Measurements from ENCODE around the gene PDIA2.

Gene PDIA2

DNA sequence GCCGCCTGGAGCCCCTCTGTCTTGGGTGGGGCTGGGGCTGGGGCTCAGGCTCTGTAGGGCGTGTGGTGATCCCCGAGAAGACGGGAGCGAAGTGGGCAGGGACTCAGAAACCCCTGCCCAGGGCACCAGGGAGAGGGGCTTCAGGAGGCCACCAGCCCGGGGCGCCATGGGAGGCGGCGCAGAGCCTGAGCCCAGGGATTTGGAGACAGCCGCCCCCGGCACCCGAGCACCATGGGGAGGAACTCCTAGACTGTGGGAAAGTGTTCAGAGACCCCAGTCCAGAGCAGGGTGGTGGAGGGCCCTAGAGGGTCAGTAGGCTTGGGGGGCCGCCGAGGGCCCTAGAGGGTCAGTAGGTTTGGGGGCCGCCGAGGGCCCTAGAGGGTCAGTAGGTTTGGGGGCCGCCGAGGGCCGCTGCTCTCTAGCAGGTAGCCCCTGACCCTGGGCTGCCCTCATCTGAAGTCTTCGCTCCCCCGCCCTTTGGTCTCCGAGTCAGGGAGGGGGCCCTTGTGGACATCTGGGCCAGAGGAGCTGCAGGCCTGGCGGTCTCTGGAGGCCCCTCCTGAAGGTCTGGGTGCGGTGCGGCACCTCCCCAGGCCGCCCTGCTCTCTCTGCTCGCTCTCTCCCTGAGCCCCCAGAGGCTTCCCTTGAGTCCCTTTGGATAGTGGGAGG lies 1.8 kb upstream of the PDIA2 start:
- no peak for DNase-seq

- DNase-seq, result no peak
These were observed 1.2 kb upstream of the PDIA2 start for GRCh38 chr16:281660-282255.

GRCh38 chr16:282491-282890 lies 473 bp upstream of the PDIA2 start:
- no peak for DNase-seq

GRCh38 chr16:284204-285120 lies 1.5 kb downstream of the PDIA2 start:
- DNase-seq, result no peak

GRCh38 chr16:285146-286055 lies 2.4 kb downstream of the PDIA2 start:
- no peak for DNase-seq

DNA sequence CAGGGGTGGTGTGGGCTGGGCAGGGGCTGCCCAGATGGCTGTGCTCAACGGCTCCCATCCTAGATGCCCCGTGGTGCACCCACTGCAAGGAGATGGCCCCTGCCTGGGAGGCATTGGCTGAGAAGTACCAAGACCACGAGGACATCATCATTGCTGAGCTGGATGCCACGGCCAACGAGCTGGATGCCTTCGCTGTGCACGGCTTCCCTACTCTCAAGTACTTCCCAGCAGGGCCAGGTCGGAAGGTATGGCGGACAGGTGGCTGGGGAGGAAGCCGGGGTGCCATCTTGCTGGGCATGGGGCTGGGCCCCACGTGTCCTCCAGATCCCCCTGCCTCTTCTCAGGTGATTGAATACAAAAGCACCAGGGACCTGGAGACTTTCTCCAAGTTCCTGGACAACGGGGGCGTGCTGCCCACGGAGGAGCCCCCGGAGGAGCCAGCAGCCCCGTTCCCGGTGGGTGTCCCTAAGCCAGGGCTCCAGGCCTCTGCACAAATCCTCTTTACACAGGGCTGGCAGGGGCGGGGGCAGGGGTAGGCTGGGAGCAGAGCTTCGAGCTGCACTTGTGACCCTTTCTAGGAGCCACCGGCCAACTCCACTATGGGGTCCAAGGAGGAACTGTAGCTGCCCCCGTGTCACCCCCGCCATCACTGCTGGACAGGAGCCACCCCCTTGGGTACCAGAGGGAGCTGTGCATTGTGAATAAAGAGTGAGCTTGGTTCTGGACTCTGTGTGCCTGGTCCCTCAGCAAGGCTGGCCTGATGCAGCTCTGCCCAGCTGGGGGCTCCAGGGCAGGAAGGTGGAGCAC lies 3.7 kb downstream of the PDIA2 start:
- DNase-seq, result no peak

DNA sequence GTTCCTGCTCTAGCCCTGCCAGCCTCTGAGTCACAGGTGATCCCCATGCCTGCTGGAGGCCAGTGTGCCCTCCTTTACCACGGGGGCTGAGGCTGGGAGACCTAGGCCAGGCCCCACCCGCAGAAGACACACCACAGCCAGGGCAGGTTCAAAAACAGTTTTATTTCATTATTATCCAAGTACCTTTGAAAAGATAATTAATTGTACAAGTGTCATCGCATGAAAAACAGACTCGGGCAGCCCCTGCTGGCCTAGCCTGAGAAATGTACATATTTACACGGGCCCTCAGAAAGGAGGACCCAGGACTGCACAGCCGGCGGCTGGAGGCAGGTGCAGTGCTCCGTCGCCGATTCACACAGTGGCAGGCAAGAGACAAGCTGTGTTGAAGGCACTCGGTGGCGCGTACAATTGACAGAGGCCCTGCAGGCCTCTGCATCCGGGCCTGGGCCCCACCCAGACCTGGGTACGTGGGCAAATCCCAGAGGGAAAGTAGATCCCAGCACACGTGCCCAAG lies 4.4 kb downstream of the PDIA2 start:
- DNase-seq, result no peak

- DNase-seq, result no peak
These were observed 5.3 kb downstream of the PDIA2 start for GRCh38 chr16:287981-288920.

DNA sequence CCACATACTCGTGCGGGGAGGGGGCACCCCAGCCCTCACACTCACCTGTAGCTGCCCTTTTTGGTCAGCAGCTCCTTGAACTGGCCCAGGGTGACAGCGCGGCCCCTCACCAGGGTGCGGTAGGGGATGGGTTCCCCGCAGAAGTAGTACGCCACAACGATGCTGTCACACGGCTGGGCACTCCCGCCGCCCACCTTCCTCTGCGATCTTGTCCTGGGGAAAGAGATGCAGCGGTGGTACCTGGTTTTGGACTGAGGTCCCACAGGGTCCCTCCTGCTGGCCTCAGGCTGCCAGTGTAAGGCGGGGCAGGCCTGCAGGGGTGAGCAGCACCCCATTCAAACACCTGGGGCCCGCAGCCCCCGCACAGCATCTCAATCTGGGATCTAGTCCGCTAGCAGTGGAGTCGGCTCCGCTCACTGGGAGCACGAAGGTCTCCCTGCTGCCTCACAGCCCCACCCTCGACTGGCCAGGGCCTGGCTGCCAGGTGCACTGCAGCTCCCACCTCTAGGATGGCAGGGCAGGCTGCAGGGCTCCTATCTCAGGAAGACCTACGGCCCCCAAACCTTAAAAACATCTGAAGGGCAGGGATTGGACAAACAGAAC lies 6.5 kb downstream of the PDIA2 start:
- DNase-seq, result no peak

- DNase-seq, result no peak
These were observed 7.2 kb downstream of the PDIA2 start for GRCh38 chr16:290015-290680.

DNA sequence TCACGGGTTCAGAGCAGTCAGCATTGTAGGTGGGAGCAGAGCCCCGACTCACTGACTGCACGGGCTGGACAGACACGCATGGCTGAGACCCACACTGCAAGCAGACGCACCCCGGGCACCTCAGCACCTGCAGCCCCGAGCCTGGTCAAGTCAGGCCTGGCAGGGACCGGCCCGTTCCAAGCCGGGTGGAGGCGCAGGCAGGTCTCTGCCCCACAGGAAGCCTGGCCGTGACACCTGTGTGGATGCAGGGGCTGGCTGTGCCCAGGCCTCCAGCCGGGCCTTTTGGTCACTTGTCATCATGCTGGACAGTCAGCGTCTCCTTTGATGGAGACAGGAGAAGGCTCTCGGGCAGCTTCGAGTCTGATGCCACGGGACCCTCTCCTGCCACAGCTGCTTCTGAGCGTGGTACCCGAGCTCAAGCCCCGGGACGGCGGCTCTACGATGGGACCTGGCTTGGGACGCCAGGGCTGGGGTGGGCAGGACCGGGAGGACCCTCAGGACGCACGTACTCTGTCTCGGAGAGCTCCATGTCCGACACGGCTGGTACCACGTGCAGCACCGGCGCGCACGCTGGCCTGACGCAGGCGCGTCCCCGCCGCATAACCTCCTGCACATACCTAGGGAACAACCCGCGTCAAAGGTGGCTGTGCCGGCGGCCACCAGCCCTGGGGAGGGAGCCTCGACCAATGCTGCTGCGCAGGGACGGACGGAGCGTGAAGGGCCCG lies 7.9 kb downstream of the PDIA2 start:
- DNase-seq, result no peak

DNA sequence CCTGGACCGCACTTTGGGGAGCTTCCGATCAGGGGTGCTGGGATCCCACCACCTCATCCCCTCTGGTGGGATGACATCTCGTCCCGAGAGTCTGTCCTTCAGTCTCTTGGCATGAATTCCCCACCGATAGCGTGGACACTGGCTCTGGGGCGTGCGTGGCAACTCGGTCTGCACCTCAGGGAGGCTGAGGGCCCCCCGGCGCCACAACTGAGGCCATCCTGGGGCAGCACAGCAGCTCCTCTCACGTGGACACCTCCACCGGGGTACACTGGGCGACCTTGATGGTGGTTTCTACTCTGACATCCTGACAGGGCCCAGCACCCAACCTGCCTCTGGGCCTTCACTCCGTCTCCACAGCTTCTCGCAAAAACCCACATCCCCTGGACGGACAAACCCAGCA lies 8.6 kb downstream of the PDIA2 start:
- DNase-seq, result no peak

DNA sequence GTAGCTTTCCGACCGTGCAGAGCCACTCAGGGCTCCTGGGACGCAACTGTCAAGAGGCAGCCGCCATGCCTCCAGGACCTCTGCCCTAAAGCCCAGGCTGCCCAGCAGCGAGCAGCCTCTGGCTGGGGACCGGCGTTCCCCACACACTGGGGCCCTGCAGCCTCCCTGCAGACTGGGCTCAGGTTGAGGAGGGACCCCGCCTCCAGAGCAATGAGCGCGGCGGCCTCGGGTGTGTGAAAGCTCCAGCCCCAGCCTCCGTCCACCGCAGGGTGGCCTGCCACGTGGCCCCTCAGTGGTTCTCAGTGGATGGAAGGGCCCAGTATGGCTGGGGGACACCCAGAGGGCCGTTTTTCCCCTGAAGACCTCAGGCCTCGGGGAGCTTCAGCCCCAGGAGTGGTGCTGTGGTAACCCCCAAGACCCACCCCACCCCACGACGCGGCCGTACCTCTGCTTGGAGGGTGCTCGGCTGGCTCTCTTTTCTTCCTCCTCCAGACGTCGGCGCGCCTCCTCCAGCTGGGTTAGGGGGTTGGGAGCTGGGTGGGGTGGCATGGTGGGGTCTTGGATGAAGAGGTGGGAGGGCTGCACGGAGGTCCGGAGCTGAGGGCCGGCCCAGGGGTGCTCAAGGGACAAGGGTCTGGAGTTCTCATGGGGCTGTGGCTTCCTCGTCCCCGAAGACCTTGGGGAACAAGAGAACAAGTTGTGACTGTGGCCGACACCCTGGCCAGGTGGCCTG lies 10.2 kb downstream of the PDIA2 start:
- DNase-seq, result no peak

DNA sequence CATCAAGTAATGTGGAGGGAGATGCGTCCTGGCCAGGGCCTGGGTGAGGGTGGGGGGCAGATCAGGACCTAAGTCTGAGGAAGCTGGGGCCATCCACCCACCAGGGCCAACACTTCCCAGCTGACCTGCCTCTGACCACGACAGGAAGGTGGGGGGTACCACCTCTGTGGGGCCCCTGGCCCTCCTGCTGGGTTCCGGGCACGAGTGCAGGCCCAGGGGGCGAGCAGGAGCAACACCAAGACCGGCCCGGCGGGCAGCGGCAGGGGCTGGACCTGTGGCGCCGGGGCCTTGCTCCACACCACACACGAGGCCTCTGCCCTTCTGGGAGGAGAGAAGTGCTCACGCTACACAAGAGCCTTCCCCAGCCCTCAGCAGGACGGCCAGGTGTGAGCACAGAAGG lies 13.3 kb downstream of the PDIA2 start:
- DNase-seq, result no peak

GRCh38 chr16:296806-297510 lies 14.0 kb downstream of the PDIA2 start:
- DNase-seq, result no peak

DNA sequence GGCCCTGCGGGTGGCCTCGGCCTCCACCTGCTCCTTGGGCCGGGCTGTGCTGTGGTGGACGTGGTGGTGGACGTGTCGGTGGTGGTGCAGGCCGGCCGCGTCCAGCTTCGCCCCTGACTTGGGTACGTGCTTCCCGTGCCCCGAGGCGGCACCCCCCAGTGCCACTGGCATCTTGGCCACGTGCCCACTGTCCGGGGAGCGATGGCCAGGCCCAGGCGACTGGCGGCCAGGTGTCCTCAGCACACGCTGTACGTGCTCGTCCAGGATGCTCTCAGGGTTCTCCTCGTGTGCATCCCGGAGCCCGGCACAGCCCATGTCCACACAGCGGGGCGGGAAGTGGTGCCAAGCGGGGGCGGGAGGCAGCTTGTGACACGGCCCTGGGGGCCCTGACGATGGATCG lies 14.9 kb downstream of the PDIA2 start:
- no peak for DNase-seq

DNA sequence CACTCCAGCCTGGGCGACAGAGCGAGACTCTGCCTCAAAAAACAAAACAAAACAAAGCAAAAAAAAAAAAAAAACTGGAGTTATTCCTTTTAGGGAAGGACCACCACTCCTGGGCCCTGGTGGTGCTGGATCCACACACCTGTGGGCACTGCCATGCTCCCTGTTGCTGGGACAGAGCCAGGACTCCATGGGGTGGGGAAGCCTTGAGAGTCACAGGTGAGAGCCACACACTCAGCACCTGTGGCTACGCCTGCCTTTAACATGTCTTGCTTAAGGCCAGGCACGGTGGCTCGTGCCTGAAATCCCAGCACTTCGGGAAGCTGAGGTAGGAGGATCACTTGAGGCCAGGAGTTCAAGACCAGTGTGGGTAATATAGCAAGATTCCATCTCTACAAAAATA lies 18.3 kb downstream of the PDIA2 start:
- DNase-seq, result no peak

DNA sequence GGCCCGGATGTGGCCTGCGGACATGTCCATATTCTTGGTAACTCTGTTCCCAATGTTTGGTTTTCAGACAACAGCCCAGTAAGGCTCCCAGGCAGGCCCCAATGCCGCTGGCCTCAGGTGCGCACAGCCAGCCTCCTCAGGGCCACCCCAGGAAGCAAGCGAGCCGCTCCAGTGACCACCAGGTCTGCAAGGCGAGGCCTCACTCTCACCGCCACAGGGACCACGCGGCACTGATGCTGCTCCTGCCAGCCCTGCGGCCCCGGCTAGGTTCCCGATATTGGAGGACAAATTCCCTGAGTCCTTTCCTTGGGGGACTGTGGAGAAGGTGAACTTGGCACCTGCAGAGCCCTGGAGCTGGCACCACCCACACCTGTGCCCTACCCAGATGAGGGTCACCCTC lies 19.0 kb downstream of the PDIA2 start:
- no peak for DNase-seq
